Vagina (tissue), 2 donors: ENCODE results near the gene PDE9A.

Source experiments
- POLR2A ChIP-seq, 2 donors: fragments of 450-650 bp; IDR thresholded peaks; one replicate each; pipeline ENCODE4 v1.6.1; 2017; ENCODE audit warnings: antibody characterized with exemption in 2 of 2, mild to moderate bottlenecking in 2 of 2, moderate library complexity in 2 of 2
- POLR2AphosphoS5 ChIP-seq, 2 donors: sonication (generic); formaldehyde crosslinking; IDR thresholded peaks; one replicate each; pipeline ENCODE4 v1.9.0; 2017; ENCODE audit warnings: antibody characterized with exemption in 2 of 2, mild to moderate bottlenecking in 2 of 2, low read depth in 1 of 2; ENCODE audit not compliant: insufficient read depth in 1 of 2
- TF ChIP-seq, protein P1 (sequence below), 3 experiments: fragments of 450-650 bp in 2 of 3; fragments of 200-600 bp in 1 of 3; sonication (generic) in 1 of 3; IDR thresholded peaks; one replicate each; pipeline ENCODE4 v1.5.1; 2017 to 2019; ENCODE audit warnings: antibody characterized with exemption in 3 of 3, mild to moderate bottlenecking in 2 of 3, moderate library complexity in 2 of 3

GRCh38 chr21:42624936-42625335 lies 28.5 kb upstream of the PDE9A start:
- TF ChIP-seq, protein P1, sequence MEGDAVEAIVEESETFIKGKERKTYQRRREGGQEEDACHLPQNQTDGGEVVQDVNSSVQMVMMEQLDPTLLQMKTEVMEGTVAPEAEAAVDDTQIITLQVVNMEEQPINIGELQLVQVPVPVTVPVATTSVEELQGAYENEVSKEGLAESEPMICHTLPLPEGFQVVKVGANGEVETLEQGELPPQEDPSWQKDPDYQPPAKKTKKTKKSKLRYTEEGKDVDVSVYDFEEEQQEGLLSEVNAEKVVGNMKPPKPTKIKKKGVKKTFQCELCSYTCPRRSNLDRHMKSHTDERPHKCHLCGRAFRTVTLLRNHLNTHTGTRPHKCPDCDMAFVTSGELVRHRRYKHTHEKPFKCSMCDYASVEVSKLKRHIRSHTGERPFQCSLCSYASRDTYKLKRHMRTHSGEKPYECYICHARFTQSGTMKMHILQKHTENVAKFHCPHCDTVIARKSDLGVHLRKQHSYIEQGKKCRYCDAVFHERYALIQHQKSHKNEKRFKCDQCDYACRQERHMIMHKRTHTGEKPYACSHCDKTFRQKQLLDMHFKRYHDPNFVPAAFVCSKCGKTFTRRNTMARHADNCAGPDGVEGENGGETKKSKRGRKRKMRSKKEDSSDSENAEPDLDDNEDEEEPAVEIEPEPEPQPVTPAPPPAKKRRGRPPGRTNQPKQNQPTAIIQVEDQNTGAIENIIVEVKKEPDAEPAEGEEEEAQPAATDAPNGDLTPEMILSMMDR (IDR thresholded peaks at IDR 0.05): no peak
- TF ChIP-seq POLR2A (IDR thresholded peaks at IDR 0.05) (no peak), POLR2AphosphoS5 (IDR thresholded peaks at IDR 0.05; ENCODE audit: insufficient read depth in 1 of 2, low read depth in 1 of 2) (no peak)
